Occipital lobe (tissue), 2 donors: Measurements from ENCODE around the gene B2M. TPM values are rescaled to one million over a fixed set of nuclear protein-coding genes. Genes with fewer than 3 reads are reported as not detected.
"Not testable (repeated sequence)": the region's sequence is repeated elsewhere in the genome, so short reads cannot be mapped to it uniquely, and the experiment has no call there.

Experiments used
- DNase-seq: peaks from one replicate; lab custom pipeline; 2025; lab: John Stamatoyannopoulos, UW
- total RNA-seq: library from RNA; depleted of rRNA; stranded (reverse); fragments of >200 nt; gene quantifications from one replicate; pipeline ENCODE4 v1.2.3, GENCODE V29; 2014

Gene B2M
- total RNA-seq, 1 donor from 2014 or later, result 316 TPM

GRCh38 chr15:44726136-44726535 lies 14.8 kb downstream of the B2M start:
- no peak for DNase-seq

- DNase-seq, result no peak
These were observed 15.5 kb downstream of the B2M start for GRCh38 chr15:44726568-44727484.

GRCh38 chr15:44727485-44728231 lies 16.3 kb downstream of the B2M start:
- no peak for DNase-seq

GRCh38 chr15:44728232-44728575 lies 16.9 kb downstream of the B2M start:
- not testable (repeated sequence) for DNase-seq

GRCh38 chr15:44728576-44729407 lies 17.5 kb downstream of the B2M start:
- peak; percentile 96 for DNase-seq

GRCh38 chr15:44729408-44730127 lies 18.3 kb downstream of the B2M start:
- no peak for DNase-seq

- no peak for DNase-seq
These were observed 23.6 kb downstream of the B2M start for GRCh38 chr15:44734839-44735481.

- DNase-seq, result no peak
These were observed 24.3 kb downstream of the B2M start for GRCh38 chr15:44735482-44736180.

- no peak for DNase-seq
These were observed 25.0 kb downstream of the B2M start, which contains the start of gene TRIM69 for GRCh38 chr15:44736181-44736765. Gene TRIM69 (plus strand): TSS chr15:44736528. CDS start chr15:44736705, 177 bp downstream.

- no peak for DNase-seq
These were observed 27.1 kb downstream of the B2M start for GRCh38 chr15:44738340-44738984.

- not testable (repeated sequence) for DNase-seq
These were observed 28.0 kb downstream of the B2M start for GRCh38 chr15:44739222-44739847.

- DNase-seq, result not testable (repeated sequence)
These were observed 32.1 kb downstream of the B2M start for GRCh38 chr15:44743454-44743853.

GRCh38 chr15:44753345-44753744 lies 42.0 kb downstream of the B2M start:
- DNase-seq, result no peak

GRCh38 chr15:44763187-44763586 lies 51.9 kb downstream of the B2M start:
- no peak for DNase-seq

GRCh38 chr15:44763848-44764247 lies 52.5 kb downstream of the B2M start:
- DNase-seq, result no peak

GRCh38 chr15:44765036-44765435 lies 53.7 kb downstream of the B2M start:
- no peak for DNase-seq
